ENCODE results near the gene FNIP2. TPM values are rescaled to one million over a fixed set of nuclear protein-coding genes. Genes with fewer than 3 reads are reported as not detected.

Gene FNIP2
- total RNA-seq, 4 donors from 2014 or later, result 48.9 to 75.8 (median 63.2) TPM

GRCh38 chr4:158850800-158851644 is 82.2 kb downstream of the FNIP2 start:
- no peaks in the 10 kb centered on the region for H3K36me3 ChIP-seq
- intact Hi-C loops (cut with DNase I), result loop anchor here (2.0 to 10.0 kb wide), 2 partner anchors 122 to 324 kb away; no protein-coding TSS in a partner anchor

GRCh38 chr4:158854236-158854635 is 85.4 kb downstream of the FNIP2 start:
- Histone ChIP-seq H3K4me1 (peaks cover 0 to 5% of the 10 kb centered on the region in 2 donors), H3K36me3 (no peaks in the 10 kb centered on the region), H3K4me3 (replicated peaks in 1 of 3) (no peak overlapping the region), H3K27ac (no peak overlapping the region), H3K9me3 (no peaks in the 10 kb centered on the region), H3K27me3 (no peaks in the 10 kb centered on the region)
- 97 to 99% methylated on average over 6 of the region's 6 CpGs for WGBS, 2 donors
- intact Hi-C loops (cut with DNase I), result loop anchor here (10.0 kb wide), 1 partner anchor 321 kb away; no protein-coding TSS in a partner anchor
- TF ChIP-seq CTCF (IDR thresholded peaks at IDR 0.05) (no peak), POLR2A (IDR thresholded peaks at IDR 0.05) (no peak)
- no peak for DNase-seq

More at GRCh38 chr4:158850800-158851644, 82.2 kb downstream of the FNIP2 start:
- 65 to 69% methylated on average over 7 of the region's 7 CpGs for WGBS, 2 donors
- Histone ChIP-seq H3K4me3 (replicated peaks in 1 of 3) (no peak overlapping the region), H3K27me3 (no peaks in the 10 kb centered on the region), H3K4me1 (peaks cover 0 to 5% of the 10 kb centered on the region in 2 donors), H3K27ac (peak overlapping the region in 1 of 3 donors; percentile 1), H3K9me3 (no peaks in the 10 kb centered on the region)
- no peak for DNase-seq
- TF ChIP-seq CTCF (IDR thresholded peaks at IDR 0.05), result peak; percentile 33 to 86 (median 58)
- no peak for TF ChIP-seq POLR2A (IDR thresholded peaks at IDR 0.05)

- H3K27ac ChIP-seq, result no peak overlapping the region
- H3K36me3 ChIP-seq, result peaks cover 15 to 16% of the 10 kb centered on the region in 2 donors
- WGBS, 2 donors, result 75 to 78% methylated on average over 2 of the region's 2 CpGs
These were observed 88.0 kb downstream of the FNIP2 start for GRCh38 chr4:158856852-158857251.

GRCh38 chr4:158857951-158858350 is 89.1 kb downstream of the FNIP2 start:
- intact Hi-C loops (cut with DNase I), result loop anchor here (10.0 kb wide), 1 partner anchor 317 kb away; no protein-coding TSS in a partner anchor
- TF ChIP-seq CTCF (IDR thresholded peaks at IDR 0.05) (no peak), POLR2A (IDR thresholded peaks at IDR 0.05) (no peak)
- DNase-seq, result no peak
- Histone ChIP-seq H3K27me3 (no peaks in the 10 kb centered on the region), H3K4me1 (no peaks in the 10 kb centered on the region), H3K4me3 (replicated peaks in 1 of 3) (no peak overlapping the region), H3K27ac (no peak overlapping the region), H3K9me3 (no peaks in the 10 kb centered on the region), H3K36me3 (peaks cover 17 to 19% of the 10 kb centered on the region in 2 donors)
- 89 to 91% methylated on average over 1 of the region's 1 CpG for WGBS, 2 donors

More at GRCh38 chr4:158856852-158857251, 88.0 kb downstream of the FNIP2 start:
- Histone ChIP-seq H3K4me3 (replicated peaks in 1 of 3) (no peak overlapping the region), H3K4me1 (no peaks in the 10 kb centered on the region), H3K27me3 (no peaks in the 10 kb centered on the region), H3K9me3 (no peaks in the 10 kb centered on the region)
- no peak for DNase-seq
- TF ChIP-seq CTCF (IDR thresholded peaks at IDR 0.05), result peak in 4 of 6 experiments; percentile 18 to 63 (median 51)
- TF ChIP-seq POLR2A (IDR thresholded peaks at IDR 0.05), result no peak
- intact Hi-C loops (cut with DNase I), result loop anchor here (10.0 kb wide), 1 partner anchor 318 kb away; no protein-coding TSS in a partner anchor
